GM10248 (cell line): ENCODE measurements around the gene LNX1.
"Not testable (repeated sequence)": the region's sequence is repeated elsewhere in the genome, so short reads cannot be mapped to it uniquely, and the experiment has no call there.

ENCODE experiments used
- CTCF ChIA-PET: fragments of 300-600 bp; sonication (Branson Sonifier 250); formaldehyde crosslinking; extraction: SDS; loops from one replicate; lab custom pipeline; 2021; ENCODE audit warnings: antibody characterized with exemption; lab: Yijun Ruan, JAX
- POLR2A ChIA-PET: fragments of 350-650 bp; sonication (Branson Sonifier 250); formaldehyde crosslinking; extraction: SDS; loops from one replicate; lab custom pipeline; 2020; ENCODE audit warnings: antibody characterized with exemption; lab: Yijun Ruan, JAX
- DNase-seq: peaks from one replicate; pipeline ENCODE4 v3.0.0; 2012; ENCODE audit errors: extremely low spot score
- TF ChIP-seq, protein P1 (sequence below): IDR thresholded peaks from 2 replicates; pipeline ENCODE4 v1.5.1; 2012; ENCODE audit warnings: mild to moderate bottlenecking, low read depth; ENCODE audit errors: extremely low read depth, missing control alignments, control extremely low read depth

LNX1 gene

DNA sequence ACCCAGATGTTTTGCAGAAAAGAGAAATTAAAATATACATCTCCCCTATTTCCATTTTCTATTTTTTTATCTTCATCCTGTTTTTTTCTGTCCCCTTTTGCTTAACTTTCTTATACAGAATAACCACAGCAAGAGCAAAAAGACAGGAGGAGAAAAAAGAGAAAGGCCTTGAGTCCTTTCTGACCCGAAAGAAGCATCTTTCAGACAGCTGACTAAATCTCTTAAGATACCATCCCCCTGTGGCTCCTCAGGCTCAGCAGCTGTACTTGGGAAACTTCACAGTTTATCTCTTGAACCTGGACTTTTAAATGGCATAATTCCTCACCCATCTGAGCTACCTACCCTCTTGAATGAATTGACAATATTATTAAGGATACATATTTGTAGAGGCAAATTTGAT, 113.7 kb downstream of the LNX1 start:
- CTCF ChIA-PET, result interaction anchor here (1.0 to 2.1 kb wide), 4 partner anchors 12 to 34 kb away, joined by 3 to 5 read pairs (median 3); no protein-coding TSS in a partner anchor
- TF ChIP-seq, protein P1, sequence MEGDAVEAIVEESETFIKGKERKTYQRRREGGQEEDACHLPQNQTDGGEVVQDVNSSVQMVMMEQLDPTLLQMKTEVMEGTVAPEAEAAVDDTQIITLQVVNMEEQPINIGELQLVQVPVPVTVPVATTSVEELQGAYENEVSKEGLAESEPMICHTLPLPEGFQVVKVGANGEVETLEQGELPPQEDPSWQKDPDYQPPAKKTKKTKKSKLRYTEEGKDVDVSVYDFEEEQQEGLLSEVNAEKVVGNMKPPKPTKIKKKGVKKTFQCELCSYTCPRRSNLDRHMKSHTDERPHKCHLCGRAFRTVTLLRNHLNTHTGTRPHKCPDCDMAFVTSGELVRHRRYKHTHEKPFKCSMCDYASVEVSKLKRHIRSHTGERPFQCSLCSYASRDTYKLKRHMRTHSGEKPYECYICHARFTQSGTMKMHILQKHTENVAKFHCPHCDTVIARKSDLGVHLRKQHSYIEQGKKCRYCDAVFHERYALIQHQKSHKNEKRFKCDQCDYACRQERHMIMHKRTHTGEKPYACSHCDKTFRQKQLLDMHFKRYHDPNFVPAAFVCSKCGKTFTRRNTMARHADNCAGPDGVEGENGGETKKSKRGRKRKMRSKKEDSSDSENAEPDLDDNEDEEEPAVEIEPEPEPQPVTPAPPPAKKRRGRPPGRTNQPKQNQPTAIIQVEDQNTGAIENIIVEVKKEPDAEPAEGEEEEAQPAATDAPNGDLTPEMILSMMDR, result no peak
- no peak for DNase-seq
- POLR2A ChIA-PET, result no interaction called here

DNA sequence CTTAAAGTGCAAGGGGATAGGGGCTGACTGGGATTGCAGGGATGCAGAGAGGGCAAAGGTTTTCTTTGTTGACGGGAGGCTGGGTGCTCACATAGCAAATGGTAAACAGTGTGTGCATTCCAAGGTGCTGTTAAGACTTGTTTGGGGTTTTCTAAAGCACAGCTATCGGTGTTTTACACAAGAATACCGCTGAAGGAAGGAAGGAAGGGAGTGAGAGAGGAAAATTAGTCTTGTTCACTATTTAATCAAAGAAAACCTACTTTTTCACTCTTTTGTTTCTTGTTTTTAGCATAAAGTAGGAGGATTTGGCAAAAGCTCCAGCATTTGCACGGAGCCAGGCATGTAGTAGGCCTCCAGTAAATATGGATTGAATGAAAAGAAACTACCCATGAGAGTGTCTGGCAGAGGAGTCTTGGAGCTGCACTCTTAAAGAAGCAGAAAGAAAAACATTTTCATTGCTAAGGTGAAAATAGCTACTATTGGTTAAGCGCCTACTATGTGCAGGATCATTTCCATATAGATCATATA, 114.2 kb downstream of the LNX1 start:
- DNase-seq, result no peak
- POLR2A ChIA-PET, result no interaction called here

DNA sequence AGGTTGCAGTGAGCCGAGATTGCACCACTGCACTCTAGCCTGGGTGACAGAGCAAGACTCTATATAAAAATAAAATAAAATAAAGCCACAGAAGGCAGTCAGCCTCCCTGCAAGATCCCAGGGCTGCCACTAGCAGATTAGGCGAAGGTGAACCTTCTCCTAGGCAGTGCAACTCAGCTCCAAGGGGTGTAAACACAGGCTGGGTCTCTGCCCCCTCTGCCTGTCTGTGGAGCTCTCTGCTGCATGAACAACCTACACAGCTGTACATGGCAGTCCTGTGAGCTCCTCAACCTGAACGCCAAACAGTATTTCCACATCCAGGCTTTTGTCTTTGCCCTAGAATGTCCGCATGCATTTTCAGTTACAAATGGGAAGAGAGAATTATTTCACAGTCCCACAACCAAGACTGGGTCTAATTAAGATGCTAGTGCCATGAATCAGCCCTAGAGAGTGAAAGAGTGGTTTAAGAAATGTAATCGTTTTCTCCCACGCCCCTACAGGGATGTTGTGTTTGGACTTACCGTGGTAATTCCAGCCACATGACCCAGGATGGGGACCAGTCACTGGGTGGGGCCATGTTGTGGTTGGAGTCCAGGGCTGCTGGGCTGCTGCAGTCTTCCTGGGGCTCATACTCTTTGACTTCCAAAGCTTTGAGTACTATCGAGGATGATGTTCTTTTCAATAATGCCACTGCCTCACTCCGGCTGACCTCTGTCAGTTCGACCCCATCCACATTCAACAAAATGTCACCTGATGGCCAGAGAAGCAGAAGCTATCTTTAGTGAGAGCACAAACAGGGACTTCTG, 114.9 kb downstream of the LNX1 start:
- TF ChIP-seq, protein P1, result no peak
- DNase-seq, result no peak
- ChIA-PET POLR2A (no interaction called here), CTCF (interaction anchor here (1.1 to 2.1 kb wide), 3 partner anchors 14 to 35 kb away, joined by 3 to 6 read pairs (median 5); no protein-coding TSS in a partner anchor)

More for the DNA sequence above, 114.2 kb downstream of the LNX1 start:
- CTCF ChIA-PET, result interaction anchor here (1.1 to 2.1 kb wide), 3 partner anchors 13 to 34 kb away, joined by 3 to 5 read pairs (median 3); no protein-coding TSS in a partner anchor
- TF ChIP-seq, protein P1, result no peak

DNA sequence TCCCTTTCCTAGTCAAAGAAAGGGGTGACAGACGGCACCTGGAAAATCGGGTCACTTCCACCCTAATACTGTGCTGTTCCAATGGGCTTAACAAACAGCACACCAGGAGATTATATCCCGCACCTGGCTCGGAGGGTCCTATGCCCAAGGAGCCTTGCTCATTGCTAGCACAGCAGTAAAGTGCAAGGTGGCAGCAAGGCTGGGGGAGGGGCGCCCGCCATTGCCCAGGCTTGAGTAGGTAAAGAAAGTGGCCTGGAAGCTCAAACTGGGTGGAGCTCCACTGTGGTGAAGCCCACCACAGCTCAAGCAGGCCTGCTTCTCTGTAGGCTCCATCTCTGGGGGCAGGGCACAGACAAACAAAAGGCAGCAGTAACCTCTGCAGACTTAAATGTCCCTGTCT, 124.7 kb downstream of the LNX1 start:
- CTCF ChIA-PET, DNase-seq: not testable (repeated sequence)
- POLR2A ChIA-PET, result interaction anchor here (0.7 kb wide), 1 partner anchor 336 kb away, joined by 3 read pairs; no protein-coding TSS in a partner anchor

DNA sequence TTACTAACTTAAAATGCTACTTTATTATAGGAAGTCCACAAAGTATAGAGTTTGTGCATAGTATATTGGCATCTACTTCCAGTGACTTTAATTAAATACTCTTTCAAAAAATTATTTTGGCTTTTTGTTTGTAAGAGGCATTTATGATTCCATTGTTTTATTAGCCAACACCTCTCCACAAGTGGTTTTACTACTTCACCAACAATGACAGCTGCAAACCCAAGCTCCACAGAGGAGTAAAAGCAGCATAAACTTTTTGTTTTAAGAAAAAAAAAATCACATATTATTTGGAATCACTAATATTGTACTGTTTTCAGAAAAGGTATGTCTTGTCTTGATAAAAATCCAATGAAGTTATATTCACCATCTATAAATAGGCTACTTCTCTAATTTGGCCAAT, 125.4 kb downstream of the LNX1 start:
- ChIA-PET POLR2A (interaction anchor here (0.7 kb wide), 1 partner anchor 337 kb away, joined by 3 read pairs; no protein-coding TSS in a partner anchor), CTCF (interaction anchor here (1.3 kb wide), 1 partner anchor 10 kb away, joined by 4 read pairs; no protein-coding TSS in a partner anchor)
- no peak for DNase-seq

DNA sequence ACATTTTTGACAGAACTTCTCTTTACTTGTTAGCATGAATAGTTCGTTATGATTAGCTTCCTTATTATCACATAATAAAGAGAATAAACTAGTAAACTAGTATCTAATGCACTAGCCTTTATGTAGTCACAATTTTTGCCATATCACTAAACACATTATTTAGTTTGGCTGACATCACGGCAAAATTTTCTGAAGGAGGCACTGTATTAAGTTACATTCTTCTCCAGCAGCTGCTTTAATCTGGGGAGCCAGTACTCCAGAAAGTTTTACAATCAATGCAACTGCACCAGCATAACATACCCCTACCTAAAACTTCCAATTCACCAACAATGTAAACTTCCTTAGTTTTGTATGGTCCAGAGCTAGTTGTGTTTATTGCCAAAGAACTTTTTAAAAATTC, 126.0 kb downstream of the LNX1 start:
- no peak for DNase-seq
- POLR2A ChIA-PET, result no interaction called here
- CTCF ChIA-PET, result interaction anchor here (1.3 kb wide), 1 partner anchor 9 kb away, joined by 4 read pairs; no protein-coding TSS in a partner anchor
- TF ChIP-seq, protein P1, result no peak

More for the DNA sequence above, 125.4 kb downstream of the LNX1 start:
- TF ChIP-seq, protein P1, result no peak
